K562 (cell line): ENCODE results near the gene ACOX2. TPM values are rescaled to one million over a fixed set of nuclear protein-coding genes. Genes with fewer than 3 reads are reported as not detected.
A peak's percentile ranks its signal among the peaks of the same experiment; 100 is the strongest.

Experiments used
- CHD7 ChIP-seq: fragments of 200-600 bp; sonication (generic); IDR thresholded peaks from one replicate; pipeline ENCODE4 v1.6.1; 2012; ENCODE audit warnings: mild to moderate bottlenecking, low read depth, low read length, inconsistent platforms
- CTCFL ChIP-seq: IDR thresholded peaks from 2 replicates; pipeline ENCODE4 v1.6.1; 2011; ENCODE audit warnings: borderline replicate concordance, low read depth, mild to moderate bottlenecking, moderate library complexity, low read length; ENCODE audit not compliant: insufficient read depth, poor library complexity, severe bottlenecking
- IRF1 ChIP-seq: sonication (generic); formaldehyde crosslinking; IDR thresholded peaks from 2 replicates; pipeline ENCODE4 v1.8.0; 2022; ENCODE audit warnings: missing genetic modification reagents, mild to moderate bottlenecking, borderline replicate concordance
- KAT7 ChIP-seq: sonication (generic); formaldehyde crosslinking; IDR thresholded peaks from 2 replicates; pipeline ENCODE4 v1.8.0; 2022; ENCODE audit warnings: missing genetic modification reagents, mild to moderate bottlenecking, borderline replicate concordance
- PTTG1 ChIP-seq: fragments of 450-650 bp; IDR thresholded peaks from 2 replicates; pipeline ENCODE4 v1.6.1; 2016; ENCODE audit warnings: low read depth, mild to moderate bottlenecking, missing genetic modification characterization, missing compliant biosample characterization
- RBBP5 ChIP-seq: fragments of 200-600 bp; sonication (generic); IDR thresholded peaks from 2 replicates; pipeline ENCODE4 v1.6.1; 2012; ENCODE audit warnings: borderline replicate concordance, mild to moderate bottlenecking, low read length, control low read depth, inconsistent platforms; ENCODE audit not compliant: insufficient read depth, poor library complexity, severe bottlenecking
- YY1 ChIP-seq, 3 experiments: IDR thresholded peaks; 2 replicates each; pipeline ENCODE4 v1.6.1; 2011; ENCODE audit warnings: low read length in 2 of 3, mild to moderate bottlenecking in 2 of 3, moderate library complexity in 2 of 3, borderline replicate concordance in 1 of 3, control low read depth in 1 of 3, low read depth in 1 of 3; ENCODE audit not compliant: insufficient read depth in 3 of 3, insufficient replicate concordance in 2 of 3, control insufficient read depth in 1 of 3, insufficient read length in 1 of 3; ENCODE audit errors: extremely low read depth in 1 of 3
- ZBTB7A ChIP-seq: IDR thresholded peaks from 2 replicates; pipeline ENCODE4 v1.6.1; 2011; ENCODE audit warnings: low read depth, mild to moderate bottlenecking, low read length, moderate library complexity, borderline replicate concordance; ENCODE audit not compliant: control insufficient read depth
- ZNF316 ChIP-seq: fragments of 450-650 bp; IDR thresholded peaks from 2 replicates; pipeline ENCODE4 v1.6.1; 2016
- polyA plus RNA-seq, 8 experiments: library from polyadenylated mRNA; depleted of rRNA in 4 of 8; stranded (reverse) in 5 of 8; unstranded in 3 of 8; fragments of >200 nt; fragmentation: Nextera tagmentation in 2 of 8; fragmentation: Illumina TruSeq in 1 of 8; extraction: Ambion mirVana in 2 of 8; extraction: Trizol in 1 of 8; gene quantifications; 2 replicates each; pipeline versions ENCODE4 v1.2.1 to v1.2.3, GENCODE V29; 2011 to 2014; ENCODE audit warnings: inconsistent platforms in 1 of 8, missing spikeins in 1 of 8
- total RNA-seq, 7 experiments: library from RNA; depleted of rRNA in 6 of 7; stranded (reverse); fragments of >200 nt in 6 of 7; fragmentation: Illumina TruSeq in 2 of 7; extraction: Trizol in 2 of 7; gene quantifications; 2 replicates each; pipeline versions ENCODE4 v1.2.1 to v1.2.3, GENCODE V29; 2011 to 2021; ENCODE audit warnings: low replicate concordance in 1 of 7

Gene ACOX2
- total and polyA plus RNA-seq, 9 of the 15 experiments (the other 6 are each of a cell fraction or from before 2014, with no cell fraction given) = 0.15 TPM; not detected in 8

- TF ChIP-seq KAT7 (CRISPR knock-in tag) (0 out of 2 replicates have a peak, but pooled peaks have one; percentile 38), CTCFL (peak; percentile 82), RBBP5 (peak; percentile 67), IRF1 (CRISPR knock-in tag) (no peak), ZNF316 (0 out of 2 replicates have a peak, but pooled peaks have one; percentile 4), ZBTB7A (peak; percentile 79), YY1 (IDR thresholded peaks at IDR 0.05; ENCODE audit: borderline replicate concordance in 1 of 3, control insufficient read depth in 1 of 3, extremely low read depth in 1 of 3, insufficient read depth in 3 of 3, insufficient read length in 1 of 3, insufficient replicate concordance in 2 of 3, low read depth in 1 of 3, low read length in 2 of 3) (peak in 2 of 3 experiments; percentile 28 to 61), PTTG1 (tag) (no peak), CHD7 (no peak)
Observed at GRCh38 chr3:58491506-58492402, 45.2 kb downstream of the ACOX2 start, which contains the start of gene KCTD6 (continued).
